IMR-90 (cell line): ENCODE measurements around the gene ZBTB25. TPM values are rescaled to one million over a fixed set of nuclear protein-coding genes. Genes with fewer than 3 reads are reported as not detected.

Source experiments
- ATAC-seq: fragments of 200-7000 bp; cut with Tn5 transposase; 2 replicates; pipeline ENCODE4 v1.9.1; 2020; ENCODE audit warnings: low read depth, mild to moderate bottlenecking, moderate library complexity
- BruUV-seq: library from RNA; stranded (reverse); fragments of 400-500 nt; replicated peaks from 2 replicates; lab custom pipeline; 2021; lab: Mats Ljungman, UMichigan
- CTCF ChIA-PET: fragments of 300-600 bp; formaldehyde crosslinking; extraction: SDS; loops from one replicate; lab custom pipeline; 2021; ENCODE audit warnings: antibody characterized with exemption; lab: Yijun Ruan, JAX
- POLR2A ChIA-PET: fragments of 300-600 bp; sonication (Branson Sonifier 250); formaldehyde crosslinking; loops from one replicate; lab custom pipeline; 2022; ENCODE audit warnings: antibody characterized with exemption; ENCODE audit not compliant: unreplicated experiment; lab: Charles Lee
- DNase-seq: peaks from one replicate; pipeline ENCODE4 v3.0.0; 2013
- H2AFZ ChIP-seq: replicated peaks from 2 replicates; pipeline ENCODE3; 2013; ENCODE audit warnings: low read length, mild to moderate bottlenecking; ENCODE audit not compliant: poor library complexity
- H2AK5ac ChIP-seq: 2 replicates; pipeline ENCODE4 v1.6.1; 2013; ENCODE audit warnings: low read depth, low read length, inconsistent platforms
- H2AK9ac ChIP-seq: replicated peaks from 2 replicates; pipeline ENCODE3; 2013; ENCODE audit warnings: mild to moderate bottlenecking, low read depth, low read length, moderate library complexity; ENCODE audit not compliant: poor library complexity
- H2BK120ac ChIP-seq: 2 replicates; pipeline ENCODE4 v1.6.1; 2013; ENCODE audit warnings: low read depth, low read length, inconsistent platforms
- H2BK15ac ChIP-seq: 3 replicates; pipeline ENCODE4 v1.6.1; 2013; ENCODE audit warnings: low read depth, low read length, inconsistent platforms
- H2BK20ac ChIP-seq: 2 replicates; pipeline ENCODE4 v1.6.1; 2013; ENCODE audit warnings: low read depth, mild to moderate bottlenecking, inconsistent platforms, low read length, moderate library complexity
- H2BK5ac ChIP-seq: 2 replicates; pipeline ENCODE4 v1.6.1; 2013; ENCODE audit warnings: mild to moderate bottlenecking, low read depth, low read length, inconsistent platforms; ENCODE audit not compliant: poor library complexity, severe bottlenecking
- H3K14ac ChIP-seq: replicated peaks from 2 replicates; pipeline ENCODE4 v1.6.1; 2013; ENCODE audit warnings: low read depth, low read length, inconsistent platforms
- H3K18ac ChIP-seq: 2 replicates; pipeline ENCODE4 v1.6.1; 2013; ENCODE audit warnings: low read depth, low read length, control low read depth
- H3K23ac ChIP-seq: 2 replicates; pipeline ENCODE4 v1.6.1; 2013; ENCODE audit warnings: low read depth, low read length, inconsistent platforms
- H3K27ac ChIP-seq: 2 replicates; pipeline ENCODE4 v1.5.1; 2013; ENCODE audit warnings: mild to moderate bottlenecking, control low read depth, low read length; ENCODE audit not compliant: insufficient read depth
- H3K27me3 ChIP-seq: 2 replicates; pipeline ENCODE4 v1.6.1; 2013; ENCODE audit warnings: low read length; ENCODE audit not compliant: control insufficient read depth, insufficient read depth
- H3K36me3 ChIP-seq: 2 replicates; pipeline ENCODE4 v1.6.1; 2013; ENCODE audit warnings: low read length, mixed read lengths; ENCODE audit not compliant: control insufficient read depth, insufficient read depth
- H3K4ac ChIP-seq: 2 replicates; pipeline ENCODE4 v1.6.1; 2013; ENCODE audit warnings: low read depth, low read length, inconsistent platforms
- H3K4me1 ChIP-seq: 2 replicates; pipeline ENCODE4 v1.6.1; 2013; ENCODE audit warnings: low read length, mixed read lengths; ENCODE audit not compliant: control insufficient read depth, insufficient read depth
- H3K4me2 ChIP-seq: 2 replicates; pipeline ENCODE4 v1.6.1; 2013; ENCODE audit warnings: low read depth, mild to moderate bottlenecking, control low read depth, low read length, moderate library complexity
- H3K4me3 ChIP-seq: 2 replicates; pipeline ENCODE4 v1.5.1; 2013; ENCODE audit warnings: low read depth, mild to moderate bottlenecking, control low read depth, low read length, moderate library complexity; ENCODE audit not compliant: insufficient read depth
- H3K56ac ChIP-seq: 2 replicates; pipeline ENCODE4 v1.6.1; 2013; ENCODE audit warnings: low read length, inconsistent platforms; ENCODE audit not compliant: insufficient read depth; ENCODE audit errors: extremely low read depth
- H3K79me1 ChIP-seq, 2 experiments: 2 replicates each; pipeline ENCODE4 v1.6.1; 2013; ENCODE audit warnings: low read length in 2 of 2, inconsistent platforms in 1 of 2, low read depth in 1 of 2
- H3K9ac ChIP-seq: 2 replicates; pipeline ENCODE4 v1.6.1; 2013; ENCODE audit warnings: low read depth, low read length, control low read depth
- H3K9me1 ChIP-seq: 2 replicates; pipeline ENCODE4 v1.6.1; 2013; ENCODE audit warnings: low read length, inconsistent platforms; ENCODE audit not compliant: insufficient read depth
- H3K9me3 ChIP-seq: 2 replicates; pipeline ENCODE4 v1.6.1; 2013; ENCODE audit warnings: low read length; ENCODE audit not compliant: control insufficient read depth, insufficient read depth
- H4K20me1 ChIP-seq: 2 replicates; pipeline ENCODE4 v1.6.1; 2013; ENCODE audit warnings: low read length, inconsistent platforms; ENCODE audit not compliant: insufficient read depth
- H4K5ac ChIP-seq: 2 replicates; pipeline ENCODE4 v1.6.1; 2013; ENCODE audit warnings: mild to moderate bottlenecking, low read depth, low read length, control low read depth
- H4K8ac ChIP-seq, 2 experiments: 2 replicates each; pipeline ENCODE4 v1.6.1; 2013; ENCODE audit warnings: low read depth in 2 of 2, low read length in 2 of 2, control low read depth in 1 of 2, inconsistent platforms in 1 of 2
- H4K91ac ChIP-seq: 2 replicates; pipeline ENCODE4 v1.6.1; 2013; ENCODE audit warnings: low read depth, low read length, inconsistent platforms; ENCODE audit not compliant: insufficient read depth
- CHD1 ChIP-seq: IDR thresholded peaks from 2 replicates; pipeline ENCODE4 v1.6.1; 2012; ENCODE audit warnings: low read depth, low read length, improper control_type of control experiment
- FOS ChIP-seq: fragments of 150-350 bp; IDR thresholded peaks from 2 replicates; pipeline ENCODE4 v1.6.1; 2016; ENCODE audit warnings: low read depth, low read length
- WGBS, 2 experiments: methylation state at CpG; one replicate each; pipeline versions ENCODE4 v1.1.5 to v1.1.7; 2013; ENCODE audit warnings: missing lambda C conversion rate in 2 of 2; ENCODE audit not compliant: insufficient read length in 1 of 2; ENCODE audit errors: extremely low coverage in 2 of 2; 5-methylcytosine and 5-hydroxymethylcytosine counted together
- dilution Hi-C: fragments of 300-500 bp; cut with HindIII; formaldehyde crosslinking; loops from one replicate; pipeline ENCODE4 v1.14.3; 2018; ENCODE audit warnings: low sequenced_read_pairs; ENCODE audit not compliant: unreplicated experiment
- in situ Hi-C: fragments of 300-500 bp; cut with MboI; formaldehyde crosslinking; loops from 3 replicates; pipeline ENCODE4 v1.14.3; 2019; ENCODE audit warnings: low sequenced_read_pairs, inconsistent platforms, mixed read lengths
- intact Hi-C: fragments of 100-400 bp; cut with micrococcal nuclease; formaldehyde crosslinking; loops from 2 replicates; pipeline ENCODE4 v1.10.0; 2022
- polyA plus RNA-seq, 3 experiments: library from polyadenylated mRNA; depleted of rRNA; stranded (reverse); fragments of >200 nt; gene quantifications; 2 replicates each; pipeline ENCODE4 v1.2.3, GENCODE V29; 2012; ENCODE audit warnings: low replicate concordance in 1 of 3
- total RNA-seq: library from RNA; depleted of rRNA; stranded (reverse); fragments of >200 nt; gene quantifications from 2 replicates; pipeline ENCODE4 v1.2.3, GENCODE V29; 2012

Gene ZBTB25
- total and polyA plus RNA-seq, 2 of the 4 experiments (the other 2 are of a cell fraction), result 4.4 to 6.6 TPM

- Histone ChIP-seq H2AK5ac (no peak overlapping the region), H2AK9ac (no peak overlapping the region), H2BK5ac (no peak overlapping the region), H4K5ac (no peak overlapping the region), H3K27me3 (no peaks in the 10 kb centered on the region), H3K14ac (no peak overlapping the region), H3K23ac (no peak overlapping the region), H4K8ac (no peak overlapping the region), H3K4me3 (no peak overlapping the region), H3K56ac (no peak overlapping the region), H4K20me1 (peaks cover 90% of the 10 kb centered on the region), H3K18ac (no peak overlapping the region), H2BK15ac (no peak overlapping the region), H4K91ac (no peak overlapping the region), H2BK20ac (no peak overlapping the region), H2AFZ (no peak overlapping the region), H3K4me1 (peaks cover 3% of the 10 kb centered on the region; the same call in 1 of the 2 replicates), H3K27ac (no peak overlapping the region), H3K4me2 (no peak overlapping the region), H3K4ac (no peak overlapping the region), H3K36me3 (peaks cover 5% of the 10 kb centered on the region), H2BK120ac (no peak overlapping the region), H3K9ac (no peak overlapping the region), H3K9me3 (no peaks in the 10 kb centered on the region), H3K79me1 (peaks cover 9 to 54% of the 10 kb centered on the region in 2 experiments), H3K9me1 (peaks cover 6% of the 10 kb centered on the region; the same call in 1 of the 2 replicates)
- dilution Hi-C loops (no loop called here), in situ Hi-C loops (no loop called here), intact Hi-C loops (no loop called here)
- CTCF ChIA-PET, result no interaction called here
- no TSS peak for BruUV-seq
- DNase-seq (no peak), ATAC-seq (no peak)
- WGBS, 2 experiments, result no CpG with 5 or more reads among the region's 1 CpG
- TF ChIP-seq CHD1 (no peak), FOS (no peak)
- POLR2A ChIA-PET, result no interaction called here
Measured at GRCh38 chr14:64516969-64517368, 13.3 kb upstream of the ZBTB25 start.
